HG02970 (cell line): ENCODE data around the gene CHEK2.
"Not testable (repeated sequence)": the region's sequence is repeated elsewhere in the genome, so short reads cannot be mapped to it uniquely, and the experiment has no call there.

Source experiments
- ATAC-seq: cut with Tn5 transposase; IDR thresholded peaks from one replicate; pipeline ENCODE4 v1.9.1; 2021; ENCODE audit warnings: mild to moderate bottlenecking, moderate library complexity, moderate number of reproducible peaks; ENCODE audit not compliant: unreplicated experiment, low FRiP score

Gene CHEK2

GRCh38 chr22:28702891-28703290 is 38.7 kb downstream of the CHEK2 start:
- ATAC-seq, result no peak

- ATAC-seq, result not testable (repeated sequence)
Observed at GRCh38 chr22:28693041-28693760, 48.4 kb downstream of the CHEK2 start.

GRCh38 chr22:28689796-28690195 is 51.8 kb downstream of the CHEK2 start:
- ATAC-seq, result not testable (repeated sequence)

GRCh38 chr22:28682966-28683365 is 58.7 kb downstream of the CHEK2 start:
- not testable (repeated sequence) for ATAC-seq

GRCh38 chr22:28680813-28681490 is 60.7 kb downstream of the CHEK2 start:
- ATAC-seq, result not testable (repeated sequence)

- not testable (repeated sequence) for ATAC-seq
Observed at GRCh38 chr22:28679611-28680287, 61.9 kb downstream of the CHEK2 start, which contains the start of gene TTC28. Gene TTC28 (minus strand): TSS chr22:28679840. CDS start chr22:28679723, 117 bp downstream.

GRCh38 chr22:28678778-28679610 is 62.6 kb downstream of the CHEK2 start:
- ATAC-seq, result not testable (repeated sequence)

GRCh38 chr22:28678170-28678569 is 63.5 kb downstream of the CHEK2 start:
- not testable (repeated sequence) for ATAC-seq

GRCh38 chr22:28674121-28674563 is 67.5 kb downstream of the CHEK2 start:
- ATAC-seq, result no peak

GRCh38 chr22:28670756-28671155 is 70.9 kb downstream of the CHEK2 start:
- ATAC-seq, result no peak

- no peak for ATAC-seq
Observed at GRCh38 chr22:28670161-28670560, 71.5 kb downstream of the CHEK2 start.

- ATAC-seq, result no peak
Observed at GRCh38 chr22:28669387-28669786, 72.2 kb downstream of the CHEK2 start.

GRCh38 chr22:28663569-28663942 is 78.1 kb downstream of the CHEK2 start:
- ATAC-seq, result not testable (repeated sequence)

- no peak for ATAC-seq
Observed at GRCh38 chr22:28658448-28658847, 83.2 kb downstream of the CHEK2 start.

- ATAC-seq, result no peak
Observed at GRCh38 chr22:28656181-28656580, 85.4 kb downstream of the CHEK2 start.

GRCh38 chr22:28650463-28650862 is 91.2 kb downstream of the CHEK2 start:
- no peak for ATAC-seq

GRCh38 chr22:28648792-28649191 is 92.8 kb downstream of the CHEK2 start:
- no peak for ATAC-seq

GRCh38 chr22:28647216-28647615 is 94.4 kb downstream of the CHEK2 start:
- ATAC-seq, result no peak

GRCh38 chr22:28639321-28639720 is 102.3 kb downstream of the CHEK2 start:
- ATAC-seq, result no peak
